Glutamatergic neuron (in vitro differentiated cells): ENCODE results near the gene SNX5. TPM values are rescaled to one million over a fixed set of nuclear protein-coding genes. Genes with fewer than 3 reads are reported as not detected.

ENCODE experiments used
- DNase-seq: peaks from one replicate; pipeline ENCODE4 v3.0.0; 2022
- H3K27ac Mint-ChIP-seq: one replicate; pipeline ENCODE4 v1.8.0; 2020; ENCODE audit warnings: mild to moderate bottlenecking, mixed read lengths, inconsistent platforms; ENCODE audit not compliant: unreplicated experiment
- H3K27me3 Mint-ChIP-seq: one replicate; pipeline ENCODE4 v1.8.0; 2020; ENCODE audit warnings: mild to moderate bottlenecking, moderate library complexity, mixed read lengths, inconsistent platforms; ENCODE audit not compliant: unreplicated experiment
- H3K36me3 Mint-ChIP-seq: one replicate; pipeline ENCODE4 v1.8.0; 2020; ENCODE audit warnings: mild to moderate bottlenecking, mixed read lengths, inconsistent platforms; ENCODE audit not compliant: unreplicated experiment
- H3K4me1 Mint-ChIP-seq: one replicate; pipeline ENCODE4 v1.8.0; 2020; ENCODE audit warnings: mild to moderate bottlenecking, low read depth, mixed read lengths, inconsistent platforms; ENCODE audit not compliant: unreplicated experiment
- H3K4me3 Mint-ChIP-seq: one replicate; pipeline ENCODE4 v1.8.0; 2020; ENCODE audit warnings: mild to moderate bottlenecking, mixed read lengths, inconsistent platforms; ENCODE audit not compliant: unreplicated experiment
- H3K9me3 Mint-ChIP-seq: one replicate; pipeline ENCODE4 v1.8.0; 2020; ENCODE audit warnings: mild to moderate bottlenecking, moderate library complexity, mixed read lengths, inconsistent platforms; ENCODE audit not compliant: unreplicated experiment
- total RNA-seq: library from RNA; stranded (reverse); fragmentation: NEBNext Ultra II Directional; extraction: Animal tissue kit (Norgen Biotek cat#: 25700); gene quantifications from one replicate; pipeline ENCODE4 v1.2.1, GENCODE V29; 2021; ENCODE audit not compliant: unreplicated experiment
- TF ChIP-seq, protein P1 (sequence below): fragments of 200-600 bp; sonication (generic); IDR thresholded peaks from one replicate; pipeline ENCODE4 v1.5.0; 2021; ENCODE audit not compliant: partially characterized antibody, unreplicated experiment

The SNX5 gene
- total RNA-seq, 1 donor from 2014 or later = 43.2 TPM

DNA sequence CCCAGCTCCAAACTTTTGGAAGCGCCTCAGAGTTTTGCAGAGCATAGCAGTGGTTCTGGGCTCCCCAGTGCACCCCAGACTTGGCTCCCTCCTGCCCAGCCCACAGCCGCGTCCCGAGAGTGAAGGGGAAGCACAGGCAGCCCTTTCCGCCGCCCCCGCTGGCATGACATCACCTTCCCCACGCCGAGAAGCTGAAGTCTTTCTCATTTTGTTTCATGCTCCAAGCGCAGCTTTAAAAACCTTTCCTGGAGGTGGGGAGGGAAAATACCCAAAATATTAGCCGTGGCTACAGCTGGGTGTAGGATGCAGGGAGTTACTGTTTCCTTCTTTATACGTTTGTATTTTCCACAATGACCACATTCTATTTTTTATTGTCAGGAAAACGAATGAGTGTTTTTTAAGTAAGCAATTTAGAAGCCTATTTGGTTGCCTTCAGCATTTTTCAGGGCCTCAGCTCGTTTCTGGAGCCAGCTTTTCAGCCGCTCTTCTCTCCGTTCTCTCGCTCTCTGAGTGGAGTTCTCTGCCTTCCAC, 72.9 kb downstream of the SNX5 start:
- TF ChIP-seq, protein P1, sequence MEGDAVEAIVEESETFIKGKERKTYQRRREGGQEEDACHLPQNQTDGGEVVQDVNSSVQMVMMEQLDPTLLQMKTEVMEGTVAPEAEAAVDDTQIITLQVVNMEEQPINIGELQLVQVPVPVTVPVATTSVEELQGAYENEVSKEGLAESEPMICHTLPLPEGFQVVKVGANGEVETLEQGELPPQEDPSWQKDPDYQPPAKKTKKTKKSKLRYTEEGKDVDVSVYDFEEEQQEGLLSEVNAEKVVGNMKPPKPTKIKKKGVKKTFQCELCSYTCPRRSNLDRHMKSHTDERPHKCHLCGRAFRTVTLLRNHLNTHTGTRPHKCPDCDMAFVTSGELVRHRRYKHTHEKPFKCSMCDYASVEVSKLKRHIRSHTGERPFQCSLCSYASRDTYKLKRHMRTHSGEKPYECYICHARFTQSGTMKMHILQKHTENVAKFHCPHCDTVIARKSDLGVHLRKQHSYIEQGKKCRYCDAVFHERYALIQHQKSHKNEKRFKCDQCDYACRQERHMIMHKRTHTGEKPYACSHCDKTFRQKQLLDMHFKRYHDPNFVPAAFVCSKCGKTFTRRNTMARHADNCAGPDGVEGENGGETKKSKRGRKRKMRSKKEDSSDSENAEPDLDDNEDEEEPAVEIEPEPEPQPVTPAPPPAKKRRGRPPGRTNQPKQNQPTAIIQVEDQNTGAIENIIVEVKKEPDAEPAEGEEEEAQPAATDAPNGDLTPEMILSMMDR = no peak
- Mint-ChIP-seq H3K9me3 (peaks cover 5% of the 10 kb centered on the region), H3K27me3 (no peaks in the 10 kb centered on the region), H3K4me3 (no peak overlapping the region), H3K4me1 (peaks cover 11% of the 10 kb centered on the region), H3K36me3 (no peaks in the 10 kb centered on the region), H3K27ac (no peak overlapping the region)
- DNase-seq = no peak

DNA sequence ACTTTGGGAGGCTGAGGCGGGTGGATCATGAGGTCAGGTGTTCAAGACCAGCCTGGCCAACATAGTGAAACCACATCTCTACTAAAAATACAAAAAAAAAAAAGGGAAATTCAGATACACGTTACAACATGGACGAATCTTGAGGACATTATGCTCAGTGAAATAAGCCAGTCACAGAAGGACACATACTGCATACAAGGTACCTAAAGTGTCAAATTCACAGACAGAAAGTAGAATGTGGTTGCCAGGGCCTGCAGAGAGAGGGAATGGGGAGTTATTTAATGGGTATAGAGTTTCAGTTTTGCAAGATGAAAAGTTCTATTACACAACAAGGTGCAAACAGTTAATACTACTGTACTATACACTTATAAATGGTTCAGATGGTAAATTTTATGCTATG, 75.1 kb downstream of the SNX5 start:
- TF ChIP-seq, protein P1 = no peak
- no peak for DNase-seq
- Mint-ChIP-seq H3K27ac (no peak overlapping the region), H3K9me3 (peaks cover 6% of the 10 kb centered on the region), H3K36me3 (peaks cover 17% of the 10 kb centered on the region), H3K27me3 (peaks cover 2% of the 10 kb centered on the region), H3K4me3 (no peak overlapping the region), H3K4me1 (peaks cover 11% of the 10 kb centered on the region)

DNA sequence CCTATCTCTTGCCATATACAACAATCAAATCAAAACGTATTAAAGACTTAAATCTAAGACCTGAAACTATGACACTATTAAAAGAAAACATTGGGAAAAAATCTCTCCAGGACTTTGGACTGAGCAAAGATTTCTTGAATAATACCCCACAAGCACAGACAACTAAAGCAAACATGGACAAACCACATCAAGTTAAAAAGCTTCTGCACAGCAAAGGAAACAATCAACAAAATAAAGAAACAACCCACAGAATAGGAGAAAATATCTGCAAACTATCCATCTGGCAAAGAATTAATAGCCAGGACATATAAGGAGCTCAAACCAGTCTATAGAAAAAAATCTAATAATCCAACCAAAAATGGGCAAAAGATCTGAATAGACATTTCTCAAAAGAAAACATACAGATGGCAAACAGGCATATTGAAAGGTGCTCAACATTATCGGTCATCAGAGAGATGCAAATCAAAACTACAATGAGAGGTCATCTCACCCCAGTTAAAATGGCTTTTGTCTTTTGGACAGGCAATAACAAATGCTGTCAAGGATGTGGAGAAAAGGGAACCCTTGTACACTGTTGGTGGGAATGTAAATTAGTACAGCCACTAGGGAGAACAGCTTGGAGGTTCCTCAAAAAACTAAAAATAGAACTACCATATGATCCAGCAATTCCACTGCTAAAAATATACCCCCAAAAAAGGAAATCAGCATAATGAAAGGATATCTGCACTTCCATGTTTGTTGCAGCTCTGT, 76.2 kb downstream of the SNX5 start:
- TF ChIP-seq, protein P1 = no peak
- H3K4me3 Mint-ChIP-seq = no peak overlapping the region
- H3K36me3 Mint-ChIP-seq = peaks cover 18% of the 10 kb centered on the region
- peak overlapping the region; percentile 20 for H3K27ac Mint-ChIP-seq
- H3K9me3 Mint-ChIP-seq = peaks cover 5% of the 10 kb centered on the region
- H3K4me1 Mint-ChIP-seq = peaks cover 11% of the 10 kb centered on the region
- H3K27me3 Mint-ChIP-seq = peaks cover 2% of the 10 kb centered on the region
- DNase-seq = no peak

Other genes starting within 250 kb of the SNX5 start
- gene MGME1, start 224 bp upstream of the SNX5 start, total RNA-seq = 4.8 TPM
- not detected for gene OVOL2, start 89.1 kb upstream of the SNX5 start, total RNA-seq
- 14.2 TPM for gene KAT14, start 169.1 kb upstream of the SNX5 start, total RNA-seq
- 13.7 TPM for gene PET117, start 169.1 kb upstream of the SNX5 start, total RNA-seq